ENCODE results near the gene NFE2.
A peak's percentile ranks its signal among the peaks of the same experiment; 100 is the strongest.
"Not testable (repeated sequence)": the region's sequence is repeated elsewhere in the genome, so short reads cannot be mapped to it uniquely, and the experiment has no call there.

Gene NFE2

GRCh38 chr12:54325442-54326109 lies 24.8 kb upstream of the NFE2 start:
- Mint-ChIP-seq H3K27ac (peak overlapping the region; percentile 98), H3K4me3 (peak overlapping the region; percentile 100), H3K4me1 (ENCODE audit: low read depth) (peaks cover 45% of the 10 kb centered on the region)
- H3K9me3 Mint-ChIP-seq; H3K36me3 Mint-ChIP-seq (ENCODE audit: low read depth); H3K27me3 Mint-ChIP-seq: not testable (repeated sequence)

GRCh38 chr12:54324617-54325441 lies 24.0 kb upstream of the NFE2 start, which contains the start of gene COPZ1:
Gene COPZ1, plus strand, starts transcription at chr12:54325131. Its CDS starts 33 bp downstream, at chr12:54325164.
- peaks cover 37% of the 10 kb centered on the region for H3K4me1 Mint-ChIP-seq (ENCODE audit: low read depth)
- H3K27ac Mint-ChIP-seq = peak within 1 kb of the TSS; percentile 98
- H3K27me3 Mint-ChIP-seq = no peaks in the 10 kb centered on the region
- H3K4me3 Mint-ChIP-seq = peak within 1 kb of the TSS; percentile 100
- H3K36me3 Mint-ChIP-seq (ENCODE audit: low read depth) = no peaks in the 10 kb centered on the region
- no peaks in the 10 kb centered on the region for H3K9me3 Mint-ChIP-seq

GRCh38 chr12:54321363-54321762 lies 20.5 kb upstream of the NFE2 start:
- no peaks in the 10 kb centered on the region for H3K9me3 Mint-ChIP-seq
- no peaks in the 10 kb centered on the region for H3K27me3 Mint-ChIP-seq
- H3K27ac Mint-ChIP-seq = no peak overlapping the region
- peaks cover 16% of the 10 kb centered on the region for H3K4me1 Mint-ChIP-seq (ENCODE audit: low read depth)
- H3K4me3 Mint-ChIP-seq = no peak overlapping the region
- H3K36me3 Mint-ChIP-seq (ENCODE audit: low read depth) = no peaks in the 10 kb centered on the region

GRCh38 chr12:54312309-54312708 lies 11.5 kb upstream of the NFE2 start:
- H3K36me3 Mint-ChIP-seq (ENCODE audit: low read depth); H3K9me3 Mint-ChIP-seq; H3K27ac Mint-ChIP-seq; H3K27me3 Mint-ChIP-seq; H3K4me3 Mint-ChIP-seq; H3K4me1 Mint-ChIP-seq (ENCODE audit: low read depth): not testable (repeated sequence)

- Mint-ChIP-seq H3K4me3 (no peak overlapping the region), H3K36me3 (ENCODE audit: low read depth) (no peaks in the 10 kb centered on the region), H3K27me3 (no peaks in the 10 kb centered on the region), H3K27ac (no peak overlapping the region), H3K9me3 (no peaks in the 10 kb centered on the region), H3K4me1 (ENCODE audit: low read depth) (peaks cover 8% of the 10 kb centered on the region)
These were observed 10.2 kb upstream of the NFE2 start for GRCh38 chr12:54311051-54311450.

GRCh38 chr12:54306925-54307741 lies 6.3 kb upstream of the NFE2 start:
- H3K36me3 Mint-ChIP-seq (ENCODE audit: low read depth) = no peaks in the 10 kb centered on the region

GRCh38 chr12:54304187-54304810 lies 3.5 kb upstream of the NFE2 start:
- no peak overlapping the region for H3K27ac Mint-ChIP-seq
- H3K27me3 Mint-ChIP-seq = peaks cover 47% of the 10 kb centered on the region
- H3K9me3 Mint-ChIP-seq = no peaks in the 10 kb centered on the region
- H3K4me1 Mint-ChIP-seq (ENCODE audit: low read depth) = peaks cover 37% of the 10 kb centered on the region
- H3K36me3 Mint-ChIP-seq (ENCODE audit: low read depth) = no peaks in the 10 kb centered on the region
- H3K4me3 Mint-ChIP-seq = no peak overlapping the region

More at GRCh38 chr12:54306925-54307741, 6.3 kb upstream of the NFE2 start:
- H3K27ac Mint-ChIP-seq = no peak overlapping the region
- H3K9me3 Mint-ChIP-seq = no peaks in the 10 kb centered on the region
- no peak overlapping the region for H3K4me3 Mint-ChIP-seq
- peaks cover 22% of the 10 kb centered on the region for H3K4me1 Mint-ChIP-seq (ENCODE audit: low read depth)
- peaks cover 23% of the 10 kb centered on the region for H3K27me3 Mint-ChIP-seq

GRCh38 chr12:54303640-54304039 lies 2.8 kb upstream of the NFE2 start:
- no peak overlapping the region for H3K27ac Mint-ChIP-seq
- H3K4me3 Mint-ChIP-seq = no peak overlapping the region
- peaks cover 37% of the 10 kb centered on the region for H3K4me1 Mint-ChIP-seq (ENCODE audit: low read depth)
- H3K36me3 Mint-ChIP-seq (ENCODE audit: low read depth) = no peaks in the 10 kb centered on the region
- H3K9me3 Mint-ChIP-seq = no peaks in the 10 kb centered on the region
- peaks cover 53% of the 10 kb centered on the region for H3K27me3 Mint-ChIP-seq

- H3K9me3 Mint-ChIP-seq = no peaks in the 10 kb centered on the region
- peaks cover 58% of the 10 kb centered on the region for H3K27me3 Mint-ChIP-seq
- no peak overlapping the region for H3K4me3 Mint-ChIP-seq
- no peaks in the 10 kb centered on the region for H3K36me3 Mint-ChIP-seq (ENCODE audit: low read depth)
- no peak overlapping the region for H3K27ac Mint-ChIP-seq
- peaks cover 35% of the 10 kb centered on the region for H3K4me1 Mint-ChIP-seq (ENCODE audit: low read depth)
These were observed 723 bp upstream of the NFE2 start for GRCh38 chr12:54301428-54302048.

GRCh38 chr12:54300225-54300731 lies 537 bp downstream of the NFE2 start:
- Mint-ChIP-seq H3K4me3 (peak overlapping the region; percentile 26), H3K27ac (no peak overlapping the region), H3K9me3 (no peaks in the 10 kb centered on the region), H3K4me1 (ENCODE audit: low read depth) (peaks cover 35% of the 10 kb centered on the region), H3K27me3 (peaks cover 58% of the 10 kb centered on the region), H3K36me3 (ENCODE audit: low read depth) (no peaks in the 10 kb centered on the region)

GRCh38 chr12:54299515-54300224 lies 1.1 kb downstream of the NFE2 start:
- peaks cover 33% of the 10 kb centered on the region for H3K4me1 Mint-ChIP-seq (ENCODE audit: low read depth)
- no peaks in the 10 kb centered on the region for H3K36me3 Mint-ChIP-seq (ENCODE audit: low read depth)
- peak overlapping the region; percentile 26 for H3K4me3 Mint-ChIP-seq
- H3K9me3 Mint-ChIP-seq = no peaks in the 10 kb centered on the region
- no peak overlapping the region for H3K27ac Mint-ChIP-seq
- H3K27me3 Mint-ChIP-seq = peaks cover 57% of the 10 kb centered on the region

- H3K27me3 Mint-ChIP-seq = peaks cover 49% of the 10 kb centered on the region
- no peak overlapping the region for H3K4me3 Mint-ChIP-seq
- no peaks in the 10 kb centered on the region for H3K36me3 Mint-ChIP-seq (ENCODE audit: low read depth)
- no peaks in the 10 kb centered on the region for H3K9me3 Mint-ChIP-seq
- H3K4me1 Mint-ChIP-seq (ENCODE audit: low read depth) = peaks cover 27% of the 10 kb centered on the region
- no peak overlapping the region for H3K27ac Mint-ChIP-seq
These were observed 1.9 kb downstream of the NFE2 start for GRCh38 chr12:54298904-54299303.

GRCh38 chr12:54296393-54297099 lies 4.3 kb downstream of the NFE2 start:
- Mint-ChIP-seq H3K27me3 (peaks cover 29% of the 10 kb centered on the region), H3K27ac (no peak overlapping the region), H3K9me3 (no peaks in the 10 kb centered on the region), H3K4me3 (no peak overlapping the region), H3K36me3 (ENCODE audit: low read depth) (no peaks in the 10 kb centered on the region), H3K4me1 (ENCODE audit: low read depth) (peaks cover 18% of the 10 kb centered on the region)

Measured in stimulated activated naive CD8-positive, alpha-beta T cell treated with anti-CD3 and anti-CD28 coated beads, Interleukin-15, Interleukin-2, amounts not matched to agents 100 ng/mL and 50 ng/mL, for 24 hours (primary cell).